ENCODE results near the gene DZIP1.

DNA sequence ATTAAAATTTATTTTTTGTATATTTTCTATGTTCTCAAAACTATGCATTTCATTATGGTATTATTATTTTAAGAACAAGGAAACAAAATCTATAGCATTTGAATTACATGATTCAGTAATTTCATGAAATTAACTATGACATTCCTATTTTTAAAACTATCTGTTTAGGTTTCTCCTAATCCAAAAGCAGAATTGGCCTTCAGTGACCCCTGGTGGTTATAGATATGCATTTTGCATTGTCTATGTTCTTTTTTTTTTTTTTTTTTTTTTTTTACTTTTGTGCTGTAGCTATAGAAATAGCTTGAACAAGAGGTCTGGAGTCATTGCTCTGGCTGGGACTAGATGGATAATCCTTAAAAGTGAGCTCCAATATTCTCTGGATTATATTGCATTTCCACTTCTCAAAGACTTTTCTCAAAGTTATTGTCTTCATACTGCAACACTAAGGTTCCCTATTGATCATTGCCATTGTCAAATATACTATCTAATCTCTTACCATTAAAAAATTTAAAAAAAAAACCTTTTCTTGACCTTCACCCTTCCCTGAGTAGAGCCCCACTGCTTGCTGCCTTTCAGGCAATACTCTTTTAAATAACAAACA is 16.6 kb upstream of the DZIP1 start:
- no peak for TF ChIP-seq POLR2AphosphoS5 (IDR thresholded peaks at IDR 0.05)
- TF ChIP-seq POLR2A (IDR thresholded peaks at IDR 0.05) = no peak

All from transverse colon (tissue), 3 donors.